Stimulated activated naive CD8-positive, alpha-beta T cell treated with anti-CD3 and anti-CD28 coated beads, Interleukin-15, Interleukin-2, amounts not matched to agents 100 U/mL and 50 U/mL, for 24 hours (primary cell): ENCODE data around the gene CDC6.

Experiments
- ATAC-seq: fragments of 150-1000 bp; cut with Tn5 transposase; one replicate; pipeline ENCODE4 v1.10.0; 2021
- DNase-seq: peaks from one replicate; pipeline ENCODE4 v3.0.0; 2021

CDC6 gene

DNA sequence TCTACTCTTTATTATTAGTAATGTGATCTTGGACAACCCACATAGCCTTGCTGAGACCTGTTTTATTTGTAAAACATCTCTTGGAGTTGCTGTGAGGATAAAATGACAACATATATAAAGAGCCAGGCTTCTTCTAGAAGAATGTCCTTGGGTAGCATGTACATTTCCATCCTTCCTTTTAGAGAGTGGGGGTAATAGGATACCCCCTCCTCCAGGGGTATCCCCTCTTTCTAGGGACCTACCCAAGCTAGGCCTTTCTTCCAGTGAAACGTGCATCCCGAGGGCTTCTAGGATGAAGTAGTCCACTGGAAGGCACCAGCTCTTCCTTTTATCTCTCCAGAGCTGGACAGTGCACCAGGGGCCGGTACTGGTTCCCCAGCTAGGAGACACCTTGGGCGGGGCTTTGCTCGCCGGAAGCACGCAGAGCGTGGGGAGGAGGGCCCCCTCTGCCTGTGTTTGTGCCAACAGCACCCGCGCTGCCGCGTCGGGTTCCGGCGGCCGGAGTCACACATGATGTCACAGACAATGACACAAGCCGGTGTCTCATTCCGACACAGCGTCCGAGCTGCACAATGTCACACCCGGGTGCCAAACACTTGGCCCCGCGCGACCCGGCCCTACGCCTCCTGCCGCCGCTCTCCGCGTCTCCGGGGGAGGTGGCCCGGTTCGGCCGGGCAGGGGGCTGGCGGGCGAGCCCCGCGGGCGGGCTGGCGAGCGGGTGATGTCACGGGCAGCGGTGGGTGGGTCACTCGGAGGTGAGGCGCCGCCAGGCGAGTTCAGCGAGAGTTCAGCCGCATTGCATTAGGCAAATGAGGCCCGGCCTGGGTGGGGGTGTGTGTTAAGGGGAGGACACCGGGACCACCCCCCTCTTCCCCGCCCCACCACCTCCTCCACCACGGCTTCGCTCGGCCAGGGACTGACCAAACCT lies 53.5 kb downstream of the CDC6 start:
- DNase-seq = peak; percentile 88
- ATAC-seq = peak; percentile 85

DNA sequence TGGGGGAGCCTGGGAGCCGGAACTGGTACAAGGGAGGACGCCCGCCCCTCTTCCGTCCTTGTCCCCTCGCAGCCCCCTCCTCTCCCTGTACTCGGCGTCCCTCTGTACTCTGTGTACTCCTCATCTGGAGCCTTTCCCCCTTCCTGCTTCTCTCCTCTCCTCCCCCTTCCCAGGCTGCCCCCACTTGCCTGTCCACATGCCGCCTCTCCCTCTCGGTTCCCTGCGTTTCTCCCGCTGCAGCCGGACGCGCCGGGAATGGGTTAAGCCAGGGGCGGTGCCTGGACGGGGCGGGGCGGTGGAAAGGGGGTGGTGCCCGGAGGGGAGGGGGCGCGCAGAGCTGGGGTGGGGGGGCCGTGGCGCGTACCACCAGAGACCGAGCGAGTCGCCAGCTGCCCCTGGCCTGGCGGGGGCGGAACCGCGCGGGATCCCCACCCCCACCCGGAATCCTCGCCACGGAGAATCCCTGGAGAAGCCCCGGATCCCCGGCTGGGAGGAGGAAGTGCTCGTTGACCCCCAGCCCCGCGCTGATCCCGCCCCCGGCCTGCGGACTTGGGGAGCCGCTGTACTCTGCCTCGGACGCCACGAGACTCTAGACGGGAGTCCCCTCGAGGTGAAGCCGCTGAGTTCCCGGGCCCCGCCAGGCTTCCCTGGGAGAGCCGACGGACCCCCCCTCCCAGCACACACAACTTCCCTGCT lies 54.3 kb downstream of the CDC6 start:
- no peak for ATAC-seq
- peak; percentile 51 for DNase-seq

DNA sequence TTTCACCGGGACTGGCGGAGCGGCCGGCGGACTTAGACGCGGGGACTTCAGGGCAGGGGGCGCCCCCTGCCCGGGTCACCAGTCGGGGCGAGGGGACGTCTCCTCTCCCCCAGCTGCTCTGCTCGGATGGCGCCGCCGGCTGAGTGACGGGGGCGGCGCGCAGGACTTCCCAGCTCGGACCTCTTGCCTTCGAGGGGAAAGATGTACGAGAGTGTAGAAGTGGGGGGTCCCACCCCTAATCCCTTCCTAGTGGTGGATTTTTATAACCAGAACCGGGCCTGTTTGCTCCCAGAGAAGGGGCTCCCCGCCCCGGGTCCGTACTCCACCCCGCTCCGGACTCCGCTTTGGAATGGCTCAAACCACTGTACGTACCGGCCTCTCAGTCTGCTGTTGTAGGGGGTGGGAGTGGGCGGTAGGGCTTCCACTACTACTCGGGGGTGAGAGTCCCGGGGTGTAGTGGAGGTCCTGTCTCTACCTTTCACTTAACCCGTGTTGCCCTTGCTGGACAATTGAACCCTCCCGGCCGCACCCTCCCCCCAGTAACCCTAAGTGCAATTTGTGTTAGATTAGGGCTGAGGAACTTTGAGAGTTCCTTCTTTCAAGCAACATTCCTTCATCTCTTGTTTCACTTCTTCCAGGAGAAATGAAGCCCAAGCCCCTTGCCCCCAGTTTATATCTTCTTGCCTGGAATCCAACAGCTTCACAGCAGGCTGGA lies 55.0 kb downstream of the CDC6 start:
- ATAC-seq (no peak), DNase-seq (no peak)

DNA sequence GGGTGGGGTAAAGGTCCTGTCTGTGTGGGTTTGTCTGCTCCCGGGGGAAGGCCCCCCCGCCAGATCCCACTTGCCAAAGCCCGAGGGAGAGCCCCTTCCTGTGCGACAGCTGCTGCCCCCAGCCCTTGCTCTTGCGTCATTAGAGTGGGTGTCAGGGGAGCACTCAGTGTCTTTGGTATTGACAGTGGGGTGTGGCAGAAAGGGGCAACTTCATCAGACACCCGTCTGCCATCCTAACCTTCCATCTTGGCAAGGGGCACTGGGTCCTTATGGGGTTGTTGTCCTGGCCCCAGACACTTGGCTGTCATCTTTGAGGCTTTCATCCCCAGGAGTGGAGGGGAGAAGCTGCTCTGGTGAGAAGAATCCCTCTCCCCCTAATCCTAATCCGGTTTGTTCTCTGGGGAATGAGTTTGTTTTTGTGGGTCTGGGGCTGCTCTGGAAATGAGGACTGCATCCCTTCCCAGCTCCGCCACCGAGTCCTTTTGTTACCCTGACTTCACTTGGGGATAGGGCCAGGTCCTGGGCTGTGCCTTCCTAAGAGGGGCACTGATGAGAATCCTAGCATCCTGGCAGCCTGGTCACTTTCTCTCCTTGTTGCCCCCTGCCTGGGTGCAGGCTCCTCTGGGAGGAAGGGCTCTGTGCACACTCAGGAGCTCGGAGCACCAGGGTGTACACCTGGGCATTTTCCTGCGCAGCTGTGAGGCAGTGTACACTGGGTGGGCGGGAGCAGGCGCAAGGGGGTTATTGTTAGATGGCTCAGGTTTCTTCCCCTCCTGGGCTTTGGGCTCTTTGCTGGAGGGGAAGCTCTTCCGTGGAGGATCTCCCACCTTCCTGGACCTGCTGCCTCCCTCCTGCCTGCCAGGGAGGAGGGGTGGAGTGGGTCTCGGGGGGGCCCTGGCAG lies 55.8 kb downstream of the CDC6 start:
- DNase-seq (peak; percentile 57), ATAC-seq (no peak)

DNA sequence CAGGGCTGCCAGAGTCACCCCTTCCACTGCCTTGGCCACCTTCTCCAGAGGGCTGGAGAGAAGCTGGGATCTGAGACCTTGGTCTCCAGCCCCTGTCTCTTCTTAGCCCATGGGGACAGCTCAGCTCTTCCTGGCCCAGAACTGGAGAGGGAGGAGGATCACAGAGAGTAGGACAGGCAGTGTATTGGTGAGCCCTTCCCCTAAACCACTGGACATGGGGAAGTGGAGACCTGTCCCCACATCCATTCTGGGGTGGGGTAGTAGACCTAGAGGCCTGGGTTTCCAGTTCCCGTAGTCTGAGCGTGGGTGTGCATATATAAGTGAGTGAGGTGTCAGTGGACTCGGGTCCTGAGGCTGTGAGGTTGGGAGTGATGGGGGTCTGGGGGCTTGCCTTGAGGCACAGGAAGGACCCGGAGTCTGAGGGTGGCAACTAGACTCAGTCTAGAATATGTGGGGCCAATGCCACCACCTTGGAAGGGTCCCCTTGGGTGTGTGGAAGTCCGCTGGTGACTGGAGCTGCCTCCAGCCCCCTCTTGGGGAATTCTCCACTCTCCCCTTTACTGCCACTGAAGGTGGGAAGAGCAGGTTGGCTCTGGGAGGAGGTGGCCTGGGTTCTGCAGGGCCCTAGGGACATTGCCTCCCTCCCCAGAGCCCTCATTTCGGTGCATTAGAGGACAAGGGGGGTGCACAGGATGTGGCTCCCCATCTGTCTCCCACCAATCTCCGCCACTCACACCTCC lies 56.9 kb downstream of the CDC6 start:
- ATAC-seq = no peak
- no peak for DNase-seq

DNA sequence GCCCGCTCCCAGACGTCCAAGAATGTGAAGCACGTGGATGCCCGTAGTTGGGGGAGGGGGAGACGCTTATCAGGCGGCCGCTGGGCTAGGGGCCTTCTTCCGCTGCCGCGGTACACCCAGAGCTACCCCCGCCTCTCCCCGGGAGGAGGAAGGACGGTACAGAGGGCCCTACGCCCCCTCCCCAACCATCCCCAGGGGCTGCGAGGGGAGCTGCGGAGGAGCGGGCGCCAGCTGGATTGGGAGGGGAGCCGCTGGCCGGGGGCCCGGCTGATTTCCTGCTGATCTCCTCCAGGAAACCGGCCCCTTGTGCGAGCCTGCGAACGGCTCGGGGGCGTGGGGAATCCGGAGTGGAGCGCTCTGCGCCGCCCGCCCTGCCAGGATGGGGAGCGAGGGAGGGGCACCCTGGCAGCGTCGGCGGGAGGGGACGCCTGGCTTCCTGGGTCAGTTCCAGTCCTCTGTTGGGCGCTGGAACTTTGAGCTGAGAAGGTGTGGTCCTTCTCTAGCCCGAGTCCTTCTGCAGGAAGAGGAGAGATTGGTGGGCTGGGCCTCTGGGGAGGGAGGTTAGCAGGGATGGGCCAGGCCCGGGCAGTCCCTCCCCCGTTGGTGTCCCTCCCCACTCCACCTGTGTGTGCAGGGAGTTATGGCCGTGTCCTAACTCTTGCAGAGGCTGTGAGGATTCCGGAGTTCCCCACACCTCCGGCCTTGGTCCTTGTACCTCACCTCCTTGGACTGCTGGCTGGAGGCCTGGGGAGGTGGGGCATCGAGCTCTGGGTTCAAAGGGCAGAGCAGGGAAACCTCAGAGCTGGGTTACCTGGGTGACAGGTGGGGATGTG lies 57.7 kb downstream of the CDC6 start:
- DNase-seq = peak; percentile 49
- ATAC-seq = no peak

DNA sequence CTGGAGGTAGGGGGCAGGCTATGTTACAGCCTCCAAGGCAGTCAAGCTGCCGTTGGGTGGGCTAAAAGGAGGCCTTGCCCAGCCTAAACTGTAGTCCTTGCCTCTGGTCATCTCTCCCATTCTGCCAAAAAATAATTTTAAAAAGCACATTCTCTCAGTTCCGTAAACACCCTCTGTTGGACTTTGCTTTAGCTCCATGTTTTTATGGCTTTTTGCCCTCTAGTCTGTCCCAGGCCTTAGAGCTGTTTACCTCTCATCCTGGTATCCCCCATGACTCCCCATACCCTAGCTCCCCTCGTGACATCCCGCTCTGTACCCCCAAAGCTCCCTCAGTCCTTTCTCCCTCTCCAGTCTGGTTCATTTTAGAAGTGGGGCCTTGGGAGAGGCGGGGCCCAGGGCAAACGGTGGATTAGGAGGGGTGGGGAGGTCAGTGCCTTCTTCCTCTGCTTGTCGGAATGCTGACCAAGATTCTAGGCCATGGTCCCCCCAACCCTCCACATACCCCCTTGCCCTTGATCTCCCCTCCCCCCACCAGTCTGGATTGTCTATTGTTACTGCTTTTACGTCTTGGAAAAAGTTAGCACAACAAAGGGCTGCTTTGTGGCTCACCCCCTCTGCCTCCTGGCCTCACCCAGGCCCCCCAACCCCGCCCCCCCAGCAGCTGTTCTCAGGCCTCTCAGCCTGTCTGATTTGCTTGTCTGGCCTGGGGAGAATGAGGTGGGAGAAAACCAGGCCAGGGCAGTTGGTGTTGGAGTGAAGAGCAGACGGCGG lies 58.5 kb downstream of the CDC6 start:
- ATAC-seq (no peak), DNase-seq (no peak)

DNA sequence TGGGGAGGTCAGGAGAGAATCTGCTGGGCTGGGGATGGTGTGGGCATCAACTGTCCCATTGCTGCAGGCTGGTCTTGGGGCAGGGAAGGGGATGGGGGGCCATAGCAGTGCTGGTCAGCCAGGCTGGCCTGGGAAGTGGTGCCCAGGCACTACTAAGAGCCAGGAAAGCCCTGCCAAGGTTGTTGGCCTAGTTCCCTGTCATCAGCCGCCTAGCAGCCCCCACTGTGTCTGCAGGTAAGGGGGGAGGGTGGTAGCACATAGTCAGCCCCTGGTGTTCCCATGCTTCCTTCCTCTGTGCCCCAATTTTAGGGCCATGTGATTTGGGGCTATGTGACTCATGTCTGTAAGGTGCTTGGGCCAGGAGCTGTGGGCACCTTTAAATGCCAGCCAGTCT lies 59.1 kb downstream of the CDC6 start:
- DNase-seq (no peak), ATAC-seq (no peak)

DNA sequence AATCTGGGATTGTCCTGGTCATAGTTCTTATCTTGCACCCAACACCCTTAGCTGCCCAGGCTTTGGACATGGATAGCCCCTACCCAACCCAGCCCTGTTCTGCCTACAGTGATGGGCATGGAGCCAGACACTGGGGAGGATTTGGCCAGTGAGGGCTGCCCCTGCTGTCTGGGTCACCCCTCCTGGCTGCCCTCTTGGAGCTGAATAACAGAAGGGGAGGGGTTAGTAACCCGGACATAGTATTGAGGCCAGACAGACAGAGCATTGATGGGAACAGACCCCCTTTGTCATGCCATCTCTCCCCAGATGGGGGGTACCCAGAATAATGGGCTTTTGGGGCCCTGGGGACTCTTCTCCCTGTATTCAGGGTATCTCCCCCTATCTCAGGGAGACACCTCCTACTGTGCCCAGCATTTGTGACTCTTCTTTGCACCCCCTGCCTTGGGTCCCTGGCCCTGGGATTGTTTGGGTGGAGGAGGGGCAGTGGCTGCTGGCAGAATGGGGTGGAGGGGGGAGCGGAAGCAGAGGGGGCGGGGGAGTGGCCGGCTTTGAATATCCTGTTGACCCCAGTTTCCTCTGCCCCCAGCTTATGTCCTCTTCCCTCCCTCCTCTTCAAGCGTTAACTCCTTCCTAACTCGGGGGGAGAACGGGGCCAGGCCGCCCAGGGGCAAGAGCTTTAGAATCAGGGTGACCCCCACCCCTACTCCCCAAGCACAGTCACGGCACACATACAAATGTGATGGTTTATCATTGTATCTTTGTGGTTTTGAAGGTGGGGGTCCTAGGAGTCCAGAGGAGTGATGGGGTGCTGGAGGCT lies 59.8 kb downstream of the CDC6 start:
- ATAC-seq = no peak
- no peak for DNase-seq

DNA sequence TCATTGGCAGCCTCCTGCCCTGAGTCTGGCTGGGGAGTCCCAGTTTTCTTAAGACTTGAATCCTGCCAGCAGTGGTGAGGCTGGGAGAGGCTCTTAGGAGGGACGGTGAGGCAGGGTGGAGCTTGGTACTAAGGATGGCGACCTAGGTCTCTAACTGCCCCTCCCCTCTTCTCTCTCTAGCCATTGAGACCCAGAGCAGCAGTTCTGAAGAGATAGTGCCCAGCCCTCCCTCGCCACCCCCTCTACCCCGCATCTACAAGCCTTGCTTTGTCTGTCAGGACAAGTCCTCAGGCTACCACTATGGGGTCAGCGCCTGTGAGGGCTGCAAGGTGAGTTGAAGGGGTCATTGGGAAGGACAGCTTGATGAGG lies 60.4 kb downstream of the CDC6 start:
- no peak for ATAC-seq
- DNase-seq = no peak

DNA sequence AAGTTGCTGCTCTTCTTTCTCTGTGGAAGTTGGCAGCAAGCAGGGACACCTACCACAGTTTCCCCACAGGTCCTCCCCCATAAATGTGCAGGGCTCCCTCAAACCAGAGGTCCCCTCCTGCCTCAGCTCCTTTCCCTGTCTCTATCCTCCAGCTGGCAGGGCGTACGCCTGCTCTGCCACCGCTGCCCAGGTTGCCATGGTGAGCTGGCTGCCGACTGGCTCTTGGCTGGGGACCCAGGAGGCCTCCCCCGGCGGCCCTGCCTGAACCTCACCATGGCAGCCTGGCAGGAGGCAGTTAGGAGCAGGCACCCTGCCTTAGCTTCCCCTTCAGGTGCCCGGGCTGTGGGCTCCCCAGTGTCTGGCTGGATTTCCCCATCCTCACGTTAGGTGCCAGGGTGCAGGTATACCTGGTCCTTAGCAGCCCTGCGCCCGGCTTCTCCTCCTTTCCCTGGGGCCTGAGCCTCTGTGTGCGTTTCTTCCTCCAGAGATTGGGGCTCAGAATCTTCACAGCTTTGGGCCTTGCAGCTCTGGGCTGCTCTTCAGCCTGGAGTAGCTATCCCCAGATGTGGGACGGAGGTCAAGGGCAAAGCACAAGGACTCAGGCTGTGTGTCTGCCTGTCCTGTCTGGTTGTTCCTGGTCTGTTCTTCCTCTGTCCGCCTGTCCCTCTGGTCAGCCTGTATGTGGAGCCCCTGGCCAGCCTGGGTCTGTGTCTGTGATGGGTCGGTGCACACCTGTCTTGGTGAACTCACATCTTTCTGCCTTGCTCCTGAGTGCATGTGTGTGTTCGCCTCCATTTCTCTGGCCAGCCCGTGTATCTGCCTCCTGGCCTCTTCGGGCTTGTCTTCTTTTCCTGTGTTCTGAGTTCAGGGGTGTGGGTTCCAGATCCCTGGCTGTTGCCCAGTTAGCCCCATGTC lies 61.1 kb downstream of the CDC6 start:
- ATAC-seq (no peak), DNase-seq (no peak)

DNA sequence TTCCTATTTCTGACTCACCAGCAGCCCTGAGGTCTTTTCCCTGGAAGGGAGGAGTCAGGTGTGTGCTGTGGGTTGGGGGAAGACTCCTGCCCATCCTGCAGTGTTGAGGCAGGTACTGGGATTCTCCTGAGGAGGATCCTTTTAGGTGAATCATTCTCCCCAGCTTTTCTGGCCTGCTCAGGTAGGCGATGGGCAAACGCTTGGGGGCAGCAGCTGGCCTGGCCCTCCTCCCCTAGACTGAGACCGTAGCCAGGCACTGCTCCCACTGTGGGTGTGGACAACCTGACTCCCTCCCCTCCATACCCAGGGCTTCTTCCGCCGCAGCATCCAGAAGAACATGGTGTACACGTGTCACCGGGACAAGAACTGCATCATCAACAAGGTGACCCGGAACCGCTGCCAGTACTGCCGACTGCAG lies 61.8 kb downstream of the CDC6 start:
- no peak for DNase-seq
- no peak for ATAC-seq

DNA sequence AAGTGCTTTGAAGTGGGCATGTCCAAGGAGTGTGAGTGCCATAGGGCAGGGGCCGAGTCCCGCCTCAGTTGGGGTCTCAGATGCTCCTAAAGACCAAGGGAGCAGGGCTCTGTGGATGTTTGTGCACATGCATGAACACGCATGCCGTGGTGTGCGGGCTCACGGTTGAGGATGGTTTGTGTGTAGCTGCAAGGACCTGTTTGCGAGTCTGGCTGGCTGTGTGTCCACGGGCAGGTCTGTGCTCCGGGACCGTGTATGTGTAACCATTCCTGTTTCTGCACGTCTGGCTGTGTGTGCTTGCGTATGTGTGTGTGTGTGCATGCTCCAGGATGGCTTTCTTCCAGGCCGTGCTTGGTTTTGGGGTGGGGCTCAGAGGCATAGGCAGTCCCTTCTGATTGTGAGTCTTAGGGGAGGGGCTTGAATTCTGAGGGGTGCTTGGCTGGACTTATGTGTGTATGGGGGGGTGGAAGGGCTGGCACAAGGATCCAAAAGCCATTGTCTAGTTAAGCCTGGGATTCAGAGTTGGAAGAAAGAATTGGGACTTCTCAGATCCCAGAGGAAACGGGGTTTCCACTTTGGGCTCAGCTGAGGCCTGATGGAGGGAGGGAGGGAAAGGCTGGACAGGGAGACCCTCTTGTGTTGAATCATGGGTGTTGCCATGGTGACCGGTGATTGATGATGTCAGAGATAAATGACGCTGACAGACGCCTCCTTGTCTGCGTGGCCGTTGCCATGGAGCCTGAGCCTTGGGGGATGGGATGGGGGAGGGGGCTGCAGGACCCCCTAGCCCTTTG lies 62.4 kb downstream of the CDC6 start:
- ATAC-seq = no peak
- no peak for DNase-seq

DNA sequence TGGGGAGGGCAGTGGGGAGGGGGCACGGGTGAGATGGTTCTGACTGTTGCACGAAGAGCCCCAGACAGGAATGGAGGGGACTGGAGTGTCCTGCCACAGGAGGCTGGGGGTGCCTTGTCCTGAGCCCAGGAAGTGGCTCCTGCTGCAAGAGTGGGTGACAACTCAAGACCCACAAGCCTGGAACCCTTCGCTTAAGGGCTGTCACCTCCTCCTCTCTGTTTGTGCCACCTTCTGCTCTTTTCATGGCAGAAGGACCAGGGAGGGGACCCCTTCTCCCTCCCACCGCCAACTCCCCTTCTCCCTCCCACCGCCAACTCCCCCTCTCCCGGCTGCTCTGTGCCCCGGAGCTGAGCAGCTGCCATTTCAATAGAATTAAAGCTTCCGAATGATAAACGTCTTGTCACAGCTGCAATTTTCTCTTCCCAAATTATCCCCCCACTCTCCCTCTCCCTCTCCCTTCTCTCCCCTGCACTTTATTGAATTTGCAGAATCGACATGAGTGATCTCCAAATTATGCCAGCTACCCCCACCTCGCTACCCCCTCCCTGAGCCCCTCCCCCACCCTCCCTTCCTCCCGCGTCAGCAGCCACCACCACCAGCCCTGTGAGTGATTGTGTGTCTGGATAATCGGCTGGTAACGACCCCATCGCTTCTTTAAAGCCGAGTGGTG lies 63.1 kb downstream of the CDC6 start:
- DNase-seq = no peak
- ATAC-seq = no peak

DNA sequence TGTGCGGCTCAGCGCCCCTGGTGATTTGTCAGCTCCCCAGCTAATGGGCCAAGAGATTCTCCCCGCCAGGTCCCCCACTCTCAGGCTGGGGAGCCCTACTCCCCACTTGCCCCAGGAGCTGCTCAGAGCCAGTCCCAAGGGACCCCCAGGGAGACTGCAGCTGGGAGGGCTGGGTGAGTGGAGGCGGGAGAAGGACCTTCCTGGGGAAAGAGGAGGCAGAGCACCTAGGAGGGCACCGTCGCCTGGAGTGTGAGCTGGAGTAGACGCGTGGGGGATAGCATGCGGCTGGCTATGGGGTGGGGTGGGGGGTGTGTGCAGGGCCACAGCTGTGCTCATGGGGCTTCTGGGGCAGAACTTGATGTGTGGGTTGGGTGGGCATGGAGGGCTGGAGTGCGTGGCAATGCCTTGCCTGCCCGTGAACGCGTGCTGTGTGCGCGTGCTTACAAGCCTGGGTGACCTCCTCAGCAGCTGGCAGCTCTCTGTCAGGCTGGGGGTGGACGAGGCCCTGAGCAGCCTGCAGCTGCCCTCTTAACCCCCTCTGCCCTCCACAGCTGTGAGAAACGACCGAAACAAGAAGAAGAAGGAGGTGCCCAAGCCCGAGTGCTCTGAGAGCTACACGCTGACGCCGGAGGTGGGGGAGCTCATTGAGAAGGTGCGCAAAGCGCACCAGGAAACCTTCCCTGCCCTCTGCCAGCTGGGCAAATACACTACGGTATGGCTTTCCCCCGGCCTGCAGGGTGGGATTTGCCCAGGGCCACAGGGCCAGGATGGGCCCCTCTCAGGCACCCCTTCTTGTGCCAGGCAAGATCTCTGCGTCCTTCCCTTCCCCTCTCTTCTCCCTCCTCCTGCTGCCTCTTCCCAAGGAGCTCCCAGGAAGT lies 63.9 kb downstream of the CDC6 start:
- ATAC-seq (no peak), DNase-seq (no peak)
